Measurements from ENCODE around the gene GALNT13. TPM values are rescaled to one million over a fixed set of nuclear protein-coding genes. Genes with fewer than 3 reads are reported as not detected.

The GALNT13 gene
- polyA plus RNA-seq, 3 donors = not detected

DNA sequence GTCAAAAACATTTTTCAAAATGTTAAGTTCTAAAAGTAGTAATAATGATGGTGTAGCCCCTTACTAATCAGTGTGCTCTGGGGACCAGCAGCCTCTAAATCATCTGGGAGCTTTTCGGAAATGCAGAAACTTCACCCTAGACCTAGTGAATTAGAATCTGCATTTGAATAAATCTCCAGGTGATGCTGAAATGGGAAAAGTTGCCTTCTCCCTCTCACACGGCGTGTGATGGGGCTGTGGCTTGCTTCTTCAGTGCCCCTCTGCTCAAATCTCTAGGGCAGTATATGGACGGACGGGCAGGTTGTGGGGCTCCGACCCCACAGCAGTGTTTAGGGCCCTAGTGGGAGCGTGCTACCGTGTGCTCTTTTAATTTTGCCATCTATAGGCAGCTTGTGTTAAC lies 368.6 kb downstream of the GALNT13 start:
- Histone ChIP-seq H3K9ac (ENCODE audit: insufficient read depth, low read length, poor library complexity, severe bottlenecking) (no peak overlapping the region), H2AFZ (ENCODE audit: insufficient read depth, low read depth, low read length, poor library complexity, severe bottlenecking) (no peak overlapping the region), H3K4me3 (replicated peaks in 1 of 3; ENCODE audit: low read depth in 2 of 3, low read length in 3 of 3) (no peak overlapping the region), H3K4me1 (ENCODE audit: control insufficient read depth in 1 of 2, insufficient read depth in 2 of 2, low read length in 2 of 2) (no peaks in the 10 kb centered on the region), H3K9me3 (replicated peaks in 1 of 2; ENCODE audit: control insufficient read depth in 1 of 2, insufficient read depth in 1 of 2, low read length in 2 of 2) (peaks cover 0 to 4% of the 10 kb centered on the region in 2 donors), H3K27me3 (ENCODE audit: control insufficient read depth in 2 of 2, insufficient read depth in 2 of 2, low read length in 2 of 2) (no peaks in the 10 kb centered on the region), H3K4me2 (replicated peaks; ENCODE audit: extremely low read depth, low read length, poor library complexity, severe bottlenecking) (no peak overlapping the region), H3K27ac (ENCODE audit: low read depth in 1 of 2, low read length in 2 of 2) (no peak overlapping the region), H3K79me2 (ENCODE audit: insufficient read depth, low read length) (no peaks in the 10 kb centered on the region), H4K20me1 (ENCODE audit: insufficient read depth, low read length) (no peaks in the 10 kb centered on the region), H3K36me3 (replicated peaks in 1 of 2; ENCODE audit: control insufficient read depth in 1 of 2, insufficient read depth in 2 of 2, low read length in 2 of 2) (no peaks in the 10 kb centered on the region)
- H3K27me3 Mint-ChIP-seq (ENCODE audit: low read depth in 3 of 3) = no peaks in the 10 kb centered on the region
- intact Hi-C loops (cut with micrococcal nuclease) = no loop called here
- TF ChIP-seq, protein P1, sequence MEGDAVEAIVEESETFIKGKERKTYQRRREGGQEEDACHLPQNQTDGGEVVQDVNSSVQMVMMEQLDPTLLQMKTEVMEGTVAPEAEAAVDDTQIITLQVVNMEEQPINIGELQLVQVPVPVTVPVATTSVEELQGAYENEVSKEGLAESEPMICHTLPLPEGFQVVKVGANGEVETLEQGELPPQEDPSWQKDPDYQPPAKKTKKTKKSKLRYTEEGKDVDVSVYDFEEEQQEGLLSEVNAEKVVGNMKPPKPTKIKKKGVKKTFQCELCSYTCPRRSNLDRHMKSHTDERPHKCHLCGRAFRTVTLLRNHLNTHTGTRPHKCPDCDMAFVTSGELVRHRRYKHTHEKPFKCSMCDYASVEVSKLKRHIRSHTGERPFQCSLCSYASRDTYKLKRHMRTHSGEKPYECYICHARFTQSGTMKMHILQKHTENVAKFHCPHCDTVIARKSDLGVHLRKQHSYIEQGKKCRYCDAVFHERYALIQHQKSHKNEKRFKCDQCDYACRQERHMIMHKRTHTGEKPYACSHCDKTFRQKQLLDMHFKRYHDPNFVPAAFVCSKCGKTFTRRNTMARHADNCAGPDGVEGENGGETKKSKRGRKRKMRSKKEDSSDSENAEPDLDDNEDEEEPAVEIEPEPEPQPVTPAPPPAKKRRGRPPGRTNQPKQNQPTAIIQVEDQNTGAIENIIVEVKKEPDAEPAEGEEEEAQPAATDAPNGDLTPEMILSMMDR (IDR thresholded peaks at IDR 0.05) = no peak
- no peak for DNase-seq
- no peaks in the 10 kb centered on the region for H3K36me3 Mint-ChIP-seq
- no peaks in the 10 kb centered on the region for H3K4me1 Mint-ChIP-seq
- 93% methylated on average over 4 of the region's 8 CpGs for WGBS (ENCODE audit: insufficient coverage)
- H3K4me3 Mint-ChIP-seq = no peak overlapping the region
- peaks cover 0 to 8% (median 5%) of the 10 kb centered on the region in 7 donors for H3K9me3 Mint-ChIP-seq
- no peak overlapping the region for H3K27ac Mint-ChIP-seq

DNA sequence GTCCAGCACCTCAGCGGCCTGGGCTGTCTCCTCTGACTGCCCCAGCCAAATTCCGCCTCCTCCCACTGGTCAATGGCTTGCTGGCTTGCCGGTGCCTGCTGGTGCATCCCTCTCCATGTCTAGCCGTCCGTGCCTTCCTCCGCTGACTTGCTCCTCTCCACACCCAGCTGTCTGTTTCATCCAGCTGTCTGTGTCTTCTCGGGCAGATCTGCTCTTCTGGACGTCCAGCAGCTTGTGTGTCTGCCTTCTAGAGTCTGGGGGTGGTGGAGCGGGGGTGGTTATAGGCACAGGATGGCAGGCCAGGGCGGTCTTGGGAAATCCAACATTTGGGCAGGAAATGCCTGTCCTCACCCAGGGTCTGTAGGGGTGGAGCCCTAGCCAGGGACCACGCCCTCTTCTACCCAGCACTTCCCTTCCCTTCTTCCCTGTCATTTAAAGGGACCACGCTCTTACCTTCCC lies 369.2 kb downstream of the GALNT13 start:
- H3K79me2 ChIP-seq (ENCODE audit: insufficient read depth, low read length) = no peaks in the 10 kb centered on the region
- peaks cover 0 to 8% (median 5%) of the 10 kb centered on the region in 7 donors for H3K9me3 Mint-ChIP-seq
- H3K4me2 ChIP-seq (replicated peaks; ENCODE audit: extremely low read depth, low read length, poor library complexity, severe bottlenecking) = no peak overlapping the region
- no peaks in the 10 kb centered on the region for H3K36me3 ChIP-seq (replicated peaks in 1 of 2; ENCODE audit: control insufficient read depth in 1 of 2, insufficient read depth in 2 of 2, low read length in 2 of 2)
- no peaks in the 10 kb centered on the region for H4K20me1 ChIP-seq (ENCODE audit: insufficient read depth, low read length)
- no peak overlapping the region for H3K9ac ChIP-seq (ENCODE audit: insufficient read depth, low read length, poor library complexity, severe bottlenecking)
- no peak overlapping the region for H3K4me3 Mint-ChIP-seq
- no peaks in the 10 kb centered on the region for H3K27me3 Mint-ChIP-seq (ENCODE audit: low read depth in 3 of 3)
- no peak overlapping the region for H2AFZ ChIP-seq (ENCODE audit: insufficient read depth, low read depth, low read length, poor library complexity, severe bottlenecking)
- H3K27ac ChIP-seq (ENCODE audit: low read depth in 1 of 2, low read length in 2 of 2) = no peak overlapping the region
- peaks cover 0 to 4% of the 10 kb centered on the region in 2 donors for H3K9me3 ChIP-seq (replicated peaks in 1 of 2; ENCODE audit: control insufficient read depth in 1 of 2, insufficient read depth in 1 of 2, low read length in 2 of 2)
- TF ChIP-seq, protein P1 (IDR thresholded peaks at IDR 0.05) = no peak
- H3K4me3 ChIP-seq (replicated peaks in 1 of 3; ENCODE audit: low read depth in 2 of 3, low read length in 3 of 3) = no peak overlapping the region
- H3K27me3 ChIP-seq (ENCODE audit: control insufficient read depth in 2 of 2, insufficient read depth in 2 of 2, low read length in 2 of 2) = no peaks in the 10 kb centered on the region
- intact Hi-C loops (cut with micrococcal nuclease) = no loop called here
- H3K4me1 ChIP-seq (ENCODE audit: control insufficient read depth in 1 of 2, insufficient read depth in 2 of 2, low read length in 2 of 2) = no peaks in the 10 kb centered on the region
- no peak overlapping the region for H3K27ac Mint-ChIP-seq
- no peaks in the 10 kb centered on the region for H3K36me3 Mint-ChIP-seq
- DNase-seq = no peak
- 91% methylated on average over 7 of the region's 12 CpGs for WGBS (ENCODE audit: insufficient coverage)
- H3K4me1 Mint-ChIP-seq = no peaks in the 10 kb centered on the region

All from CD14-positive monocyte (primary cell).